Fibroblast of mammary gland (primary cell): ENCODE data around the gene SLC6A11.

ENCODE experiments used
- DNase-seq: peaks from one replicate; pipeline ENCODE4 v3.0.0-alpha.2; 2010; ENCODE audit warnings: low read depth
- H3K4me3 ChIP-seq: 2 replicates; pipeline ENCODE4 v1.5.1; 2011; ENCODE audit warnings: low read depth, mild to moderate bottlenecking, low read length, moderate library complexity; ENCODE audit not compliant: control insufficient read depth
- CTCF ChIP-seq: conservative IDR thresholded peaks from 2 replicates; pipeline ENCODE4 v1.5.1; 2011; ENCODE audit warnings: low read depth, low read length, inconsistent platforms; ENCODE audit not compliant: control insufficient read depth, insufficient read depth

SLC6A11 gene

GRCh38 chr3:10935846-10936631 lies 120.0 kb downstream of the SLC6A11 start:
- no peak for TF ChIP-seq CTCF
- no peak for DNase-seq
- no peak overlapping the region for H3K4me3 ChIP-seq

GRCh38 chr3:10936686-10937085 lies 120.7 kb downstream of the SLC6A11 start:
- TF ChIP-seq CTCF = no peak
- no peak overlapping the region for H3K4me3 ChIP-seq
- DNase-seq = no peak

- no peak for DNase-seq
- H3K4me3 ChIP-seq = no peak overlapping the region
Observed at GRCh38 chr3:10937141-10937825, 121.3 kb downstream of the SLC6A11 start.

GRCh38 chr3:10939556-10939955 lies 123.5 kb downstream of the SLC6A11 start:
- DNase-seq = no peak
- no peak overlapping the region for H3K4me3 ChIP-seq
- no peak for TF ChIP-seq CTCF

More at GRCh38 chr3:10937141-10937825, 121.3 kb downstream of the SLC6A11 start:
- no peak for TF ChIP-seq CTCF

- no peak for TF ChIP-seq CTCF
- DNase-seq = no peak
- H3K4me3 ChIP-seq = no peak overlapping the region
Observed at GRCh38 chr3:10940106-10940505, 124.1 kb downstream of the SLC6A11 start.

- H3K4me3 ChIP-seq = no peak overlapping the region
- DNase-seq = peak; percentile 10
- TF ChIP-seq CTCF = peak; percentile 69
Observed at GRCh38 chr3:10941972-10942371, 125.9 kb downstream of the SLC6A11 start.
